Type B pancreatic cell (in vitro differentiated cells): ENCODE measurements around the gene TRMT11. TPM values are rescaled to one million over a fixed set of nuclear protein-coding genes. Genes with fewer than 3 reads are reported as not detected.
A peak's percentile ranks its signal among the peaks of the same experiment; 100 is the strongest.
"Not testable (repeated sequence)": the region's sequence is repeated elsewhere in the genome, so short reads cannot be mapped to it uniquely, and the experiment has no call there.

Experiments used
- DNase-seq: peaks from one replicate; pipeline ENCODE4 v3.0.0; 2021; ENCODE audit warnings: mixed read lengths; ENCODE audit not compliant: unreplicated experiment; ENCODE audit errors: extremely low spot score
- H3K27ac Mint-ChIP-seq: 2 replicates; pipeline ENCODE4 v1.8.0; 2021; ENCODE audit warnings: mild to moderate bottlenecking, mixed read lengths
- H3K27me3 Mint-ChIP-seq: 2 replicates; pipeline ENCODE4 v1.8.0; 2021; ENCODE audit warnings: mixed read lengths
- H3K36me3 Mint-ChIP-seq: 2 replicates; pipeline ENCODE4 v1.8.0; 2021; ENCODE audit warnings: mixed read lengths
- H3K4me1 Mint-ChIP-seq: one replicate; pipeline ENCODE4 v1.8.0; 2021; ENCODE audit warnings: mixed read lengths; ENCODE audit not compliant: unreplicated experiment
- H3K4me3 Mint-ChIP-seq: 2 replicates; pipeline ENCODE4 v1.8.0; 2021; ENCODE audit warnings: mild to moderate bottlenecking, mixed read lengths
- H3K9me3 Mint-ChIP-seq: 2 replicates; pipeline ENCODE4 v1.8.0; 2021; ENCODE audit warnings: mixed read lengths
- total RNA-seq: library from RNA; stranded (reverse); gene quantifications from 2 replicates; pipeline ENCODE4 v1.2.1, GENCODE V29; 2021; ENCODE audit warnings: low replicate concordance
- TF ChIP-seq, protein P1 (sequence below): fragments of 200-600 bp; sonication (generic); conservative IDR thresholded peaks from 2 replicates; pipeline ENCODE4 v1.5.0; 2021; ENCODE audit warnings: antibody characterized with exemption, mild to moderate bottlenecking

Gene TRMT11
- total RNA-seq, 1 donor from 2014 or later = 22.3 TPM

- no peaks in the 10 kb centered on the region for H3K9me3 Mint-ChIP-seq
- DNase-seq = no peak
- H3K27ac Mint-ChIP-seq = no peak overlapping the region
- H3K4me1 Mint-ChIP-seq = no peaks in the 10 kb centered on the region
- H3K4me3 Mint-ChIP-seq = no peak overlapping the region
- H3K27me3 Mint-ChIP-seq = no peaks in the 10 kb centered on the region
- TF ChIP-seq, protein P1, sequence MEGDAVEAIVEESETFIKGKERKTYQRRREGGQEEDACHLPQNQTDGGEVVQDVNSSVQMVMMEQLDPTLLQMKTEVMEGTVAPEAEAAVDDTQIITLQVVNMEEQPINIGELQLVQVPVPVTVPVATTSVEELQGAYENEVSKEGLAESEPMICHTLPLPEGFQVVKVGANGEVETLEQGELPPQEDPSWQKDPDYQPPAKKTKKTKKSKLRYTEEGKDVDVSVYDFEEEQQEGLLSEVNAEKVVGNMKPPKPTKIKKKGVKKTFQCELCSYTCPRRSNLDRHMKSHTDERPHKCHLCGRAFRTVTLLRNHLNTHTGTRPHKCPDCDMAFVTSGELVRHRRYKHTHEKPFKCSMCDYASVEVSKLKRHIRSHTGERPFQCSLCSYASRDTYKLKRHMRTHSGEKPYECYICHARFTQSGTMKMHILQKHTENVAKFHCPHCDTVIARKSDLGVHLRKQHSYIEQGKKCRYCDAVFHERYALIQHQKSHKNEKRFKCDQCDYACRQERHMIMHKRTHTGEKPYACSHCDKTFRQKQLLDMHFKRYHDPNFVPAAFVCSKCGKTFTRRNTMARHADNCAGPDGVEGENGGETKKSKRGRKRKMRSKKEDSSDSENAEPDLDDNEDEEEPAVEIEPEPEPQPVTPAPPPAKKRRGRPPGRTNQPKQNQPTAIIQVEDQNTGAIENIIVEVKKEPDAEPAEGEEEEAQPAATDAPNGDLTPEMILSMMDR = no peak
- peaks cover 37% of the 10 kb centered on the region for H3K36me3 Mint-ChIP-seq
These were observed 17.8 kb upstream of the TRMT11 start for GRCh38 chr6:125968493-125968892.

DNA sequence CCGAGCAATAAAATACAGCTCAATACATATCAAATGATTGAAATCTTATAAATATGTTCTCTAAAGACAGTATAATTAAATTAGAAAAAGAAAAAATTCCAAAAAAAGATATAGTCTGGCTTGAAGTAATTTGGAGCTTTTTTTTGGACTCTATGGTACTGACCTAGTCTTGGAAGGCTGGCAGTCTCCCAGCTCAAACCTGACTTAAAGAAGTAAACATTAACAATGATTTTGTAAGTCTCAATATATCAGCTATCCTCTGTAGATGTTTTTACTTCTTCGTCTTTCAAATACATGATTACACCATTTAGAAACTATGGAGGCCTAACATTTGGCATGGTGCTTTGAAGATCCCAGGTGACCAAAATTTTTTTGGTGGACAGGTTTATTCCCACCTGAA, 15.6 kb upstream of the TRMT11 start:
- peaks cover 41% of the 10 kb centered on the region for H3K36me3 Mint-ChIP-seq
- no peak overlapping the region for H3K27ac Mint-ChIP-seq
- H3K9me3 Mint-ChIP-seq = no peaks in the 10 kb centered on the region
- no peak overlapping the region for H3K4me3 Mint-ChIP-seq
- DNase-seq = no peak
- no peaks in the 10 kb centered on the region for H3K4me1 Mint-ChIP-seq
- no peaks in the 10 kb centered on the region for H3K27me3 Mint-ChIP-seq
- TF ChIP-seq, protein P1 = no peak

- DNase-seq, H3K27me3 Mint-ChIP-seq, H3K27ac Mint-ChIP-seq, H3K4me3 Mint-ChIP-seq, H3K4me1 Mint-ChIP-seq, H3K9me3 Mint-ChIP-seq: not testable (repeated sequence)
- peaks cover 30% of the 10 kb centered on the region for H3K36me3 Mint-ChIP-seq
These were observed 13.9 kb upstream of the TRMT11 start for GRCh38 chr6:125972478-125972877.

- no peak for DNase-seq
- H3K4me1 Mint-ChIP-seq = no peaks in the 10 kb centered on the region
- no peaks in the 10 kb centered on the region for H3K9me3 Mint-ChIP-seq
- H3K36me3 Mint-ChIP-seq = peaks cover 12% of the 10 kb centered on the region
- no peak overlapping the region for H3K4me3 Mint-ChIP-seq
- no peaks in the 10 kb centered on the region for H3K27me3 Mint-ChIP-seq
- H3K27ac Mint-ChIP-seq = no peak overlapping the region
- TF ChIP-seq, protein P1 = peak; percentile 75
These were observed 12.0 kb upstream of the TRMT11 start for GRCh38 chr6:125974214-125974866.

GRCh38 chr6:125979101-125979500, 7.2 kb upstream of the TRMT11 start:
- Mint-ChIP-seq H3K27me3 (no peaks in the 10 kb centered on the region), H3K36me3 (peaks cover 4% of the 10 kb centered on the region), H3K9me3 (no peaks in the 10 kb centered on the region), H3K27ac (no peak overlapping the region), H3K4me3 (no peak overlapping the region), H3K4me1 (peaks cover 2% of the 10 kb centered on the region)
- DNase-seq = no peak
- TF ChIP-seq, protein P1 = no peak

DNA sequence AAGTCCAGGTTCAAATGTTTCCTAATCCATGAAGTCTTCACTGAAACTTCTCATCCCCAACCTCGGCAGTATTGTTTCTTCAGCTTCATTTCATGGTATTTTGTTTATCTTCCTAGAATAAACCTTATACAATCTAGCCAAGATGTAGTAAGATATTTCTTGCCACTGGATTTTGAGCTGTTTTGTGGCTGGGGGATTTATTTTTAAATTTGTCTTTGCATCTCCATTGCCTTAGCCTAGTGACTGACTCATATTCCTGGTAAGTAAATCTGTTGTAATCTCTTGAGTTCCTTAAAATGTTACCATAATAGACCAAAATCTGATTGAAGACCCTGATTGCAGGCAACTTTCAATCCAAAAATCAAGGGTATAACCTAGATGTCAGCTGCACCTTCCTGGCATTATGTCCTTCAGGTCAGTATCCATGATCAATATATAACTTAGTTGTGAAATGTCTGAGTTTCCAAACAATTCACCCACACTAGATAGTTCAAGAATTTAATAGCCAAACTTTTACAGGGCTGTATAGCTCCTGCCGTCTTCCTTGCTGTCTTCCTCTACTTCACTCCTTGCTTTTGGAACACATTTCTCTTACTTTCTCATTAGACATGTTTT, 4.7 kb upstream of the TRMT11 start:
- Mint-ChIP-seq H3K36me3 (no peaks in the 10 kb centered on the region), H3K4me1 (peaks cover 3% of the 10 kb centered on the region), H3K27me3 (no peaks in the 10 kb centered on the region), H3K27ac (no peak overlapping the region), H3K9me3 (no peaks in the 10 kb centered on the region), H3K4me3 (no peak overlapping the region)
- no peak for DNase-seq
- TF ChIP-seq, protein P1 = no peak
